ENCODE data around the gene INF2.

INF2 gene

GRCh38 chr14:104677512-104678332 is 11.7 kb upstream of the INF2 start:
- DNase-seq: peak; percentile 88

- DNase-seq: no peak
These were observed 11.1 kb upstream of the INF2 start for GRCh38 chr14:104678346-104678745.

GRCh38 chr14:104678901-104679705 is 10.3 kb upstream of the INF2 start:
- no peak for DNase-seq

GRCh38 chr14:104680056-104680805 is 9.2 kb upstream of the INF2 start:
- no peak for DNase-seq

GRCh38 chr14:104680806-104681688 is 8.4 kb upstream of the INF2 start:
- no peak for DNase-seq

- no peak for DNase-seq
These were observed 7.7 kb upstream of the INF2 start for GRCh38 chr14:104681689-104682074.

- DNase-seq: no peak
These were observed 7.3 kb upstream of the INF2 start for GRCh38 chr14:104682107-104682593.

- DNase-seq: no peak
These were observed 5.6 kb upstream of the INF2 start for GRCh38 chr14:104683653-104684448.

GRCh38 chr14:104684449-104684821 is 5.0 kb upstream of the INF2 start:
- DNase-seq: no peak

GRCh38 chr14:104685216-104685997 is 4.0 kb upstream of the INF2 start:
- no peak for DNase-seq

- DNase-seq: no peak
These were observed 3.3 kb upstream of the INF2 start for GRCh38 chr14:104685998-104686610.

GRCh38 chr14:104686624-104687517 is 2.5 kb upstream of the INF2 start:
- no peak for DNase-seq

- no peak for DNase-seq
These were observed 1.6 kb upstream of the INF2 start for GRCh38 chr14:104687601-104688504.

GRCh38 chr14:104688505-104689108 is 811 bp upstream of the INF2 start:
- no peak for DNase-seq

- DNase-seq: peak; percentile 43
These were observed 678 bp downstream of the INF2 start for GRCh38 chr14:104689881-104690711.

- peak; percentile 33 for DNase-seq
These were observed 1.5 kb downstream of the INF2 start for GRCh38 chr14:104690861-104691455.

Data from stimulated activated CD4-positive, alpha-beta T cell treated with anti-CD3 and anti-CD28 coated beads, Interleukin-15, amount 100 ng/mL, for 24 hours (primary cell).